ENCODE data around the gene IGF2. TPM values are rescaled to one million over a fixed set of nuclear protein-coding genes. Genes with fewer than 3 reads are reported as not detected.

The IGF2 gene
- total RNA-seq, 2 donors from 2014 or later, result 7.4 to 287 TPM

DNA sequence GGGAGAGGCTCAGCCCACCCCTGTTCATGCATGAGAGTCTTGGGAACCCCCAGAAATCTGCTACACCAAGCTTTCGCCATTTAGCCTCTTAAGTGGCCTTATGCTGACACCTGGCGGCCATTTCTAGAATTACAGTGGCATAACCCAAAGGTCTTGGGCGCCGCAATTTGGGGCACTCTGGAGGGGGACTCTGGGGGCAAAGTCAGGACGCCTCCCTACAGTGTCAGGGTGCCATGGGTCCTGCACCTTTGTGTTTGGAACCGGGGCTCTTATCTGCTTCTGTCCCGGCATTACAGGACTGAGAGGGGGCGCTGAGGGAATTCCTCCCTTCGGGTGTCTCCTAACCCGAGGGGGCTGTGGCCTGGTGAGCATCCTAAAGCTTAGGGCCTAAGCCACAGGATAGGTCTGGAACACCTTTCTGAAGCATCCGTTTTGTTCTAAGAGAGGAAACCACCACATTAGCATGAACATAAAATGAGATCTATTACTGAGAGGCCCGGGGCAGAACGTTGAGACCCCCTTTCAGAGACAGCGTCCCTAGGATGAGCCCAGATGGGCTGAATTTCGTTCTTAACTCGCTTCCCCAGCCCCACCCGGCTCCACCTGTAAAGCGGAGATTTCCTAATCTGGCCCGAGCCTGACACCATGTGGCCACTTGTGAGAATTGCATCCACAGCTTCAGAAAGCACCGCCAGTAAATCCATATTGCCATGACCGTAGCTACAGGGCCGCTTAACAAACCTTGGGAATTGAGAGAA lies 12.5 kb upstream of the IGF2 start:
- Mint-ChIP-seq H3K27me3 (peaks cover 35% of the 10 kb centered on the region), H3K27ac (peak overlapping the region; percentile 41), H3K36me3 (ENCODE audit: low read depth) (no peaks in the 10 kb centered on the region), H3K4me1 (no peaks in the 10 kb centered on the region), H3K4me3 (peak overlapping the region; percentile 50), H3K9me3 (no peaks in the 10 kb centered on the region)
- ATAC-seq (replicated peaks), result peak; percentile 74

DNA sequence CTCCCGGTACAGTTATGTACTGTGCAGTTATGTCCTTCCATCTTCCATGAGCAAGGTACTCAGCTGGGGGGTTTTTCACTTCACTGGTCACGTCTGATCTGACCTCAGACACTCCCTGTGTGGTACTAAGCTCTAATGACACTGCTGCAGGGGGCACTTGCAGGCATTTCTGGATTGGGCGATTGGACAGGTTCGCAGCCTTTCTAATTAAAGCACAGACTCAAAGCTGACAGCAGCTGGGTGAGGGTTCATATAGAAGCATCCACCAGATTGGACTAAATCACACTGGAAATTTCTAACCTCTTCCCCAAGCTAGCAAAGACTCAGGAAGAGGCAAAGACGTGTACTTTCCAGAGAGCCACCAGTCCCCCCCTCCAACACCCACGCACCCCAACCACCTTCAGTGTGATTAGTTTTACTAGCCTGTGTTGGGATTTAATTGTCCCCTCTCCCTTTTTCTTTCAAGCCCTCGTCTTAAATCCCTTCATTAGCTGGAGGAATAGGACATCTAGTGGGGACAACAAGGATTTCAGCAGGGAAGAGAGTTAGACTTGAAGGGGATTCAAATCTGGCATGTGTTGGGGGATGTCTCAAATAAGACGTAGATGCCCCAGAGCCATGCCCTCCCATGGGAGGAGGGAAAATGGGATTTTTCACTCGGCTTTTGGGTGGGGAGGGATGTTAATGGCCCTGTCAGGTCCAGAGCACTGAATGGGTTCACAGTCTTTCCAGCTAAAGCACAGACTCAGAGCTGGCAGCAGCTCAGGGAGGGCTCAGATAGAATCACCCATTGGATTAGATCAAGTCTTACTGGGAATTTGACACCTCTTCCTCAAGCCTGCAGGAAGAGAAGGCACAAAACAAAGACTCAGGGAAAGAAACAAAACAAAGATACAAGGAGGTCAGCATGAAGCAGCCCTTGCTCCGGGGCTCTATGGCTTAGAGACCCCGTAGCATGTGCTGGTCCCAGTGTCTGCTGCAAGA lies 11.0 kb upstream of the IGF2 start:
- peaks cover 46% of the 10 kb centered on the region for H3K27me3 Mint-ChIP-seq
- ATAC-seq (replicated peaks), result no peak
- H3K36me3 Mint-ChIP-seq (ENCODE audit: low read depth), result no peaks in the 10 kb centered on the region
- H3K4me3 Mint-ChIP-seq, result no peak overlapping the region
- no peaks in the 10 kb centered on the region for H3K9me3 Mint-ChIP-seq
- no peak overlapping the region for H3K27ac Mint-ChIP-seq
- H3K4me1 Mint-ChIP-seq, result no peaks in the 10 kb centered on the region

DNA sequence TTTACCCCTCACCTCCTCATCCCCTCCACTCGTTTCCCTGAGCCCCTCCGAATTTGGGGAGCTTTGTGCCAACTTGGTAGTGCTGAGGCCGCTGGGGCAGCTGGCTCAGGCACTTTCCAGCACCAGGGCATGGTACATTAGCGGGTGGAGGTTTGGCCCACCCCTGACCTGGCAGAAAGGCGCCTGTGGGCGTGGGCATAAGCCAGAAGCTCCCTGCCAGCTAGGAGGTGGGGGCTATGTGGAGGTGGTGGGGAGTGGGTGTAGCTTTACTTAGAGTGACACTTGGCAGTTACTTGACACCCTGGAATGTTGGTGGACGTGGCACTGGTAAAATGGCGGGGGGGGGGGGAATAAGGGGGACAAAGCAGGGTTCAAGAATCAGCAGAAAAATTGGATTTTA lies 10.3 kb upstream of the IGF2 start:
- ATAC-seq (replicated peaks), result no peak
- Mint-ChIP-seq H3K4me1 (no peaks in the 10 kb centered on the region), H3K4me3 (no peak overlapping the region), H3K27ac (no peak overlapping the region), H3K36me3 (ENCODE audit: low read depth) (no peaks in the 10 kb centered on the region), H3K27me3 (peaks cover 50% of the 10 kb centered on the region), H3K9me3 (no peaks in the 10 kb centered on the region)

DNA sequence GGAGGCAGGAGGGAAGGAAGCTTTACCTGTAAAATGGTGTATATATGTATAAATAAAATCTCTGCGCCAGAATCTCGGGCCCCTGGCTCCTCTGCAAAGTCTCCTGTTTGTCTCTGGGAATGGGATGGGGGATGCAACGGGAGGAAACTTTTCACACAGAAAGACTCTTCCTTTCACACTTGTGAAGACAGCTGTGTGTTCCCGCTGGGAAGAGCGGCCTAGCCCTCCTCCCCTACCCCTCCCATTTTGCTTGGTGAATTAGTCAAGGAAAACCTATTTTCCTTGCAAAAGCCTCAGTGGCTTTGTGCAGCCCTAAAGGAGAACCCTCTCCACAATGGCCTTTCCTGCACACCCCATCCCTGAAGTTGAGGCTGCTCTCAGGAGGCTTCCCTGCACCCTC lies 9.4 kb upstream of the IGF2 start:
- no peaks in the 10 kb centered on the region for H3K4me1 Mint-ChIP-seq
- no peak overlapping the region for H3K4me3 Mint-ChIP-seq
- ATAC-seq (replicated peaks), result no peak
- H3K27me3 Mint-ChIP-seq, result peaks cover 50% of the 10 kb centered on the region
- no peaks in the 10 kb centered on the region for H3K9me3 Mint-ChIP-seq
- no peaks in the 10 kb centered on the region for H3K36me3 Mint-ChIP-seq (ENCODE audit: low read depth)
- no peak overlapping the region for H3K27ac Mint-ChIP-seq

DNA sequence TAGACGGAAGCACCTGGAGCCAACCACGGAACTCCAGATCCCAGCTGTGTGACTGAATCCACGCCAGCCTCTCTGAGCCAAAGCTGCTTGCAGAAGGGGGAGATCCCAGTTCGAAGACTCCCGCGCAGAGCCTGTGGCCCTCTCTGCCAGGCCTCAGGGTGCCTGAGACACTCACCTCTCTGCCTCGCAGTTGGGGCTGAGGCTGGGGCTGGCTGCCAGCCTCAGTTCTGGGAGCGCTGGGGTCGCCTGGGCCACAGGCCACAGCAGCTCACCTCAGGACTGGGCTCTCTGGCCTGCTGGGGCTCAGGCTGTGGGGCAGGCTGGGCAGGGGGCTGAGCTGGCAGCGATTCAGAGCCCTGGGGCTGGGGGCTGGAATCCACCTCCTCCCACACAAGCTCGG lies 8.2 kb upstream of the IGF2 start:
- H3K27me3 Mint-ChIP-seq, result peaks cover 51% of the 10 kb centered on the region
- H3K36me3 Mint-ChIP-seq (ENCODE audit: low read depth), result no peaks in the 10 kb centered on the region
- no peak overlapping the region for H3K4me3 Mint-ChIP-seq
- ATAC-seq (replicated peaks), result no peak
- no peaks in the 10 kb centered on the region for H3K9me3 Mint-ChIP-seq
- peaks cover 5% of the 10 kb centered on the region for H3K4me1 Mint-ChIP-seq
- H3K27ac Mint-ChIP-seq, result no peak overlapping the region

DNA sequence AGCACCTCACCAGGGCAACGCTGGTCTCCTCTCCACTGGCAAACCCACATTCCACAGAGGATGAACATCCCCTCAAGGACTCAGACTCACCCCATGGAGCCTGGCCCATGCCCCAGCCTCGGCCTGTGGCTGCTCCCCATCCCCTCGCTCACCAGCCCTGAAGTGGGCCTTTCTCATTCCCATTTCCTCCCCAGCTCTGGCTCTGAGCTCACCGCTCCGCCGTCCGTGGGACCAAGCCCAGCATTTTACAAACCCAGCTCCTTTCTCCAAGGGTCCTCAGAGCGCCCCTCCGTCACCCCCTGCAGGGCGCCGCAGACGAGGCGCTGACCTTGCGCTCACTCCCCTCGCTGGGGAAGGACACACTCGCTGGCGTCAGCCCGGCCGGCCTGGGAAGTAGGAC lies 6.9 kb upstream of the IGF2 start:
- no peak for ATAC-seq (replicated peaks)
- peaks cover 58% of the 10 kb centered on the region for H3K27me3 Mint-ChIP-seq
- H3K36me3 Mint-ChIP-seq (ENCODE audit: low read depth), result peaks cover 5% of the 10 kb centered on the region
- no peak overlapping the region for H3K4me3 Mint-ChIP-seq
- H3K4me1 Mint-ChIP-seq, result peaks cover 14% of the 10 kb centered on the region
- no peaks in the 10 kb centered on the region for H3K9me3 Mint-ChIP-seq
- H3K27ac Mint-ChIP-seq, result no peak overlapping the region

DNA sequence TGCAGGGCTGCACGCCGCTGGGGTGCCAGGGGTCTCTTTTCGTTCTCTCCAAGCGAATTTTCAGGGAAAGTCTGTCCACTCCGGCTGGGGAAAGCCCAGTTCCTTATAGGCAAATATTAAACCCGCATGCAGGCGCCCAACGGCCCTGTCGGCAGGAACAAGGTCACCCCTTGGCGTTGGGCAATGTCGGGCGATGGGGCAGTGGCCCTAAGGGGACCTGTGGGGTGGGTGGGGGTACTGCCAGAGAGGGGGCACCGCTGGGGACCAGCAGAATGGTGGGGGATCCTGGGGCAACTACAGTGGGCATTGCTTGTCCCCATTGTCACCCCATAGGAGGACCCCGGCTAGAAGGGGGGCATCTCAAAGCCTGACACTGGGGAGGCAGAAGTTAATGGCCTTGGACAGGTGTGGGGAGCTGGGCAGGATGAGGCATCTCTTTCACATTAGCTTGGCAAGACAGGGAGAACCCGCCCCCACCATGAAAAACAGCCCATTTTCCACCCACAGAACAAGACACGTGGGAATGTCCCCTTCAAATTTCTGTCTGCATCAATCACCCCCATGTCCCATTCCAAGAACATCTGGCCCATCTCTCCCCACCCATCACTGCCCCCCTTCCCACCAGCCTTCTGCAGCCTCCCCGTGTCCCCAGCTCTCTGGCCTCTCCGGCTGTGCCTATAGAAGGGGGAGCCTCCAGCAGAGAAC lies 5.5 kb upstream of the IGF2 start:
- H3K36me3 Mint-ChIP-seq (ENCODE audit: low read depth), result peaks cover 6% of the 10 kb centered on the region
- peak overlapping the region; percentile 60 for H3K4me3 Mint-ChIP-seq
- H3K9me3 Mint-ChIP-seq, result no peaks in the 10 kb centered on the region
- H3K4me1 Mint-ChIP-seq, result peaks cover 15% of the 10 kb centered on the region
- H3K27ac Mint-ChIP-seq, result no peak overlapping the region
- peaks cover 48% of the 10 kb centered on the region for H3K27me3 Mint-ChIP-seq
- ATAC-seq (replicated peaks), result no peak

DNA sequence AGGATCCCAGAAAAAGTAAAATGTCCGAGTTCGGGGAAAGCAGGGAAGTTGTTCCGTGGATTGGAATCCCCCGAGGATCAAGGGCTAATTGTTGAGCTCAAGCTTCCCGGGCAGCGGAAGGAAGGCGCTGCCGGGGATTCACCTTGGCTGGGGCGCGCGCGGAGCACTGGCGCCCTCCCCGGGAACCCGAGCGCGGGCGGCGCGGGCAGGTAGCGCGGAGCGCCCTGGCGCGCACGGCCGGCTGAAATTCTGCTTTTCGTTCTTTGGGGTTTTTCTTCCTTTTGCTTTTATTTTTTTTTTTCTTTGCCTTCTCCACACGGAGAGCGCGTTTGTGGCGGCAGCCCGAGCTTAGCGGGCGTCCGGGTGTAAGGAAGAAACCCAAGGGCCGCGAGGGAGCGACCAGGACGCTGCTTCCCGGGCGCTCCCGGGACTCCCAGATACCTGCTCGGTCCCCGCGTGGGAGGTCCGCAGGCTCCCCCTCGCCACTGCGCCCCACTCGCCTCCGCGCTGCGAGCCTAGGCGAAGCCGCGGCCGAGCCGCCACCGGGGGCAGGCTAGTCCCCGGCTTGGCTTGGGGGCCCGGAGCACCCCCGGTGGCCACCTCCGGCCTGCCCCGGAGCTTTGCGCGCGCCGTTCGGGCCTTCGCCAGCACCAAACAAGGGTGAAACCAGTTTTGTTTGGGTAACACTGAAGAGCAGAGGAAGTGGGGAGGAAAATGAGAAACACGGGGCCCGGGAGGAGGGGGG lies 4.8 kb upstream of the IGF2 start:
- Mint-ChIP-seq H3K4me1 (peaks cover 15% of the 10 kb centered on the region), H3K36me3 (ENCODE audit: low read depth) (peaks cover 6% of the 10 kb centered on the region), H3K9me3 (no peaks in the 10 kb centered on the region), H3K4me3 (peak overlapping the region; percentile 60), H3K27me3 (peaks cover 46% of the 10 kb centered on the region), H3K27ac (peak overlapping the region; percentile 26)
- peak; percentile 38 for ATAC-seq (replicated peaks)

DNA sequence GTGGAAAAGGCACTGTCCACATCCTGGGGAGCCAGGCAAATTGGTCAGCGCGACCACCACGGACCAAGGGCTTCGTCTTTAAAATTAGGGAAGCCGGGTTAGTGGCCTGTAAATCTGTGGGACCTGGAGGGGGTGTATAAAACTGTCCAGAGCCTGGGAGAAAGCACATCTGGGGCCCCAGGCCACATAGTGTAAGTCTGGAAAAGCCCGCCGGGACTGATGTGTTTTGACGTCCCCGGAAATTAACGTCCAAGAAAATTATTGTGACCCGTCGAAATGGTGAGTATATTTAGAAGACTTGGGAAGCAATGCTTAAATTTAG lies 4.2 kb upstream of the IGF2 start:
- Mint-ChIP-seq H3K4me3 (peak overlapping the region; percentile 60), H3K27me3 (peaks cover 42% of the 10 kb centered on the region), H3K27ac (peak overlapping the region; percentile 26), H3K9me3 (no peaks in the 10 kb centered on the region), H3K4me1 (peaks cover 15% of the 10 kb centered on the region), H3K36me3 (ENCODE audit: low read depth) (peaks cover 6% of the 10 kb centered on the region)
- ATAC-seq (replicated peaks), result no peak

DNA sequence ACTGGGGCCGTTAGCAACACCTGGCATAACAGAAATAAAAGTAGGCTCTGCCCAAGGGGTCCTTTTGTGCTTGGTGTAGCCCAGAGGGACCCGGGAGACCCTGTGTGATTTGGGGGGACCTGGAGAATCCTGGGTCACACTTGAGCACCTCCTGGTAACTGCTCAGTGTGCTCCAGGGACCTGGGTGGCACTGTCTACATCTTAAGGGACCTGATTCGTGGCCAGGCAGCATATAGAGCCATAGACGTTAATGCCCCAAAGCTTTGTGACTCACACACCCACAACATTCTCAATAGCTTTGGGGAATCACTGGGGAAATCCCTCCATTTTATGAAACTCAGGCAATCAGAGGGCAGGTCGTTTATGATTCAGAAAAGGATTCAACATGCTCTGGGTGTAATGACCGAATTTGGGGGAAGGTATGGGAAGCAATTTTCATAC lies 3.6 kb upstream of the IGF2 start:
- Mint-ChIP-seq H3K4me3 (peak overlapping the region; percentile 60), H3K36me3 (ENCODE audit: low read depth) (peaks cover 6% of the 10 kb centered on the region), H3K4me1 (peaks cover 15% of the 10 kb centered on the region), H3K27me3 (peaks cover 38% of the 10 kb centered on the region), H3K9me3 (no peaks in the 10 kb centered on the region), H3K27ac (peak overlapping the region; percentile 26)
- ATAC-seq (replicated peaks), result peak; percentile 94

DNA sequence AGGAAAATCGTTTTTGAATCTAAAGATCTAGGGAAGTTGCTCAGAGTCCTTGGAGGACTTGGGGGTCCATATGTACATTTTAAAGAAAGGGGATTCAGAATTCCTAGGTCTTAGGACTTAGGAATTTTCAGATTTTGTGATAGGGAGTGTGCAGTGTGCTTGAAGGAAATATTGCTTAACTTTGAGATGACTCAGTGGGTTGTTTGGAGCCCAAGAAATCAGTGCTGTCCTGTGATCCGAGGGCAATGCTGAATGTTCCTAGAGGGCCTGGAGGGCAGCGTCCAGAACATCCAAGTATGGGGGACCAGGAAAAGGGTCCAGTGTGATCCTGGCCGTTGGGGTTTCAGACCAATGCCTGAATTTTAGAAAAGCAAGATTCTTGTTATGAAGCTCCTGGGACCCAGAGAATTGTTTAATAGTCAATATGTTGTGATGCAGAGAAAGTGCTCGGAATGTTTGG lies 3.1 kb upstream of the IGF2 start:
- H3K27ac Mint-ChIP-seq, result peak overlapping the region; percentile 26
- H3K27me3 Mint-ChIP-seq, result peaks cover 38% of the 10 kb centered on the region
- ATAC-seq (replicated peaks), result no peak
- peaks cover 8% of the 10 kb centered on the region for H3K36me3 Mint-ChIP-seq (ENCODE audit: low read depth)
- H3K4me1 Mint-ChIP-seq, result peaks cover 15% of the 10 kb centered on the region
- H3K9me3 Mint-ChIP-seq, result no peaks in the 10 kb centered on the region
- peak overlapping the region; percentile 60 for H3K4me3 Mint-ChIP-seq

DNA sequence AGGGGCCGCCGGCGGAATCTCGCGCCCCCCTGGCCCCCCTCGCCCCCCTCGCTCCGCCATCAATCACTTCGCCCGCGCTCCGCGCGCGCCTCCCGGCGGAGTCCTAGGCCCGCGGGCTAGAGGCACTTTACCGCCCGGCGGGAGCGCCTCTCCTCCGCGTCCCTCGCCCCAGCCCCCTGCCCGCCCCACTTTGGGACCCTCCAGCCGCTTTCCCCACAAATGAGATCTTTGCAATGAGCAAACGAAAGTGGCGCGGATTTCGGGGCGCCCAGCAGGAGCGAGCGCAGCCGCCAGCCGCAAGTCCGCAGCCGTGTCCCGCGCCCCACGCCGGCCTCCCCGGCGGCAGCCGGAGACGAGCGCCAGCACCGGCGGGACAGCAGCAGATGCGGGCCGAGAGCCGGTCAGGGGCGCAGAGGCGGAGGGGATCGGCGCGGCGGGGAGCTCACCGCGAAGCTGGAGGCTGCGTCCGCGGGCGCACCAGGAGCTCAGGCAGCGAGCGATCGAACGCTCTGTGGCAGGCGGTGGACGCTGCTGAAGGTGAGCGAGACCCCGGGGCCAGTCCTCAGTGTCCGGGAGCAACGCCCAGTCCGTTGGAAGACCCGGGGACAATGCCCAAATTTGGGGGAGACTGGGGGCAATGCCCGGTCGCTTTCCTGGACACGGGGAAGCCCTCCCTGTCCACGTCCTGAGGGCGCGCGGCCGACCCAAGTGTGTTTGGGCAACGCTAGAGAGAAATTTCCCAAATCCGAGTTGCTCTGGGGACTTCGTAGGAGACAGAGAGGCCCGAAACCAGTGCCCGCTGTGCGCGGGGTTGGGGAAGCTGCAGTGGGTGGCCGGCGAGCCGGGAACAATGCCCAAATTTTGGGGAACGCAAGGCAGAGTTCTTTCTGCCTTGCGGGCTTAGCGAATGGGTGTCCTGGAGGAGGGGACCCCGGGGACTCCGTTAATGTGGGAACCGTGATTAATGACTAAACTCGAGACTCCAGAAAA lies 1.5 kb upstream of the IGF2 start:
- Mint-ChIP-seq H3K27ac (peak overlapping the region; percentile 54), H3K4me1 (peaks cover 18% of the 10 kb centered on the region), H3K9me3 (no peaks in the 10 kb centered on the region), H3K36me3 (ENCODE audit: low read depth) (peaks cover 21% of the 10 kb centered on the region), H3K27me3 (peaks cover 35% of the 10 kb centered on the region), H3K4me3 (peak overlapping the region; percentile 60)
- ATAC-seq (replicated peaks), result no peak

Measured in activated T-helper 17 cell treated with anti-CD3 and anti-CD28 coated beads, Interleukin-2, amount 50 U/mL, for 72 hours (primary cell).